AG08395 (cell line): ENCODE results near the gene HDAC9.
"Not testable (repeated sequence)": the region's sequence is repeated elsewhere in the genome, so short reads cannot be mapped to it uniquely, and the experiment has no call there.

ENCODE experiments used
- DNase-seq: peaks from one replicate; pipeline ENCODE4 v3.0.0; 2012; ENCODE audit warnings: mixed read lengths, low spot score

The HDAC9 gene

DNA sequence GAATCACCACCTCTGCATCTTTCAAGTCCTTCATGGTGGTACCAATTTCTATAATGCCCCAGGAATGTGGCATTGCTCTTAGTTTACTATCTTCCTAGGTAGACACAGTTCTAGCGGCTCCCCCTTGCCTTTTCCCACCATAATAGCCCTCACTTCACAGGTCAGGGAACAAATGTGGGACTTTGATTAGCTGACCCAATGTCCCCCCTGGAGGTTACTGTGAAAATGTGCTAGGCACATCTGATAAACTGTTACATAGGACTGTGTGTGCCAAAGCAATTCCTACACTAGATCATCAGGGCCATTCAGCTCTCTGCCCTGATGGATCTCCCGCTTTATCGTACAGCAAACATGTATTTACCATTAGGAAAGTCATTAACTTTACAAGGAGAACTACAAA lies 527.9 kb downstream of the HDAC9 start:
- no peak for DNase-seq

DNA sequence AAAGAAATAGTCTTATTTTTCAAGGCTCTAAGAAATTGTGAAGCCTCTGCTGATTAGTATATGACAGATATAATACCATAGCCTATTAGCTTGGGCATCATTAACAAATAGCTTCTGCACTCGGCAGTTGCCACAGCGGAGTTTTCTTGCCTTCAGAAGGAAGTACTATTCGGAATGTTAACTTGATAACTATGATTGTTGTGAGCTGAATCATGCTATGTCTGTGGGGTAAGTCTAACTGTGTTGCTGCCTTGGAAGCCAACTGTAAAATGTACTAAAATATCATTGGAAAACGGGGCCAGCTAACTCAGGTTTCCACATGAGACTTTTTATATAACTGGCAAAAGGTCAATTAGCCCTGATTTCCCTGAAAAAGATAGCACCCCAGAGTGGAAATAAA lies 528.7 kb downstream of the HDAC9 start:
- peak; percentile 63 for DNase-seq

DNA sequence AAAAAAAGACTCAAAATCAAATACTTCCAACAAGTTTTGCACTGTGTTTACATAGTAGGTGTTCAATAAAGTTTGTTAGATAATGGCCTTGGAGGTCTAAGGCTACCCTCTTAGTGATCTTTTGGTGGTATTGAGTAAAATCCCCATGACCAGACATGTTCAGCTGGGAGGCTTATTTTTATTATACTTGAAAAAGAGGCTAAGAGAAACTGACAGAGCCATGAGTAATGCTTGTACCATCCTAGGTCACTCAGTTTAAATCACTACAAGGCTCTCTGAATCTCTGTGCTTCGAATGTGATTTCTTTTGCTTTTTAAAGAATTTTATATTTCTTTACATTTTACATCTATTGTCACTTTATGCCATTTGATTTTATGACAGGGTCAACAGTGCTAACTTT lies 531.3 kb downstream of the HDAC9 start:
- peak; percentile 9 for DNase-seq

DNA sequence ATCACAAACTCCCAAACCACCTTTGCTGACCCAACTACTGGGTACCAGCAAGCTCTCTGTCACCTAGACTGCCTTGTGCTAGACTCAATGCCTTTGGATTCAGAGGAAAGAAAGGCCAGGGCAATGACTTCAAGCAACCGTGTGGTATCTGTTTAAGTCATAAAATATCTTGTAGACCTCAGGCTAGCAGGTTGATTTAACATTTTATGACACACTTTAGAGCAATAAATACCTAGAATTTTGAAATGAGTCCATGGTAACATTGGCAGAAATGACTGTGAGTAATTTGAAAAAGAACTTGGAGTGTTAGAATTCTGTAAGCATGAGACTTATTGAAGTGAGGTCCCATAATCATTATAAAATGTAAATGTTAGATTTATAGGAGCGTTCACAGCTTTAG lies 534.7 kb downstream of the HDAC9 start:
- peak; percentile 4 for DNase-seq

DNA sequence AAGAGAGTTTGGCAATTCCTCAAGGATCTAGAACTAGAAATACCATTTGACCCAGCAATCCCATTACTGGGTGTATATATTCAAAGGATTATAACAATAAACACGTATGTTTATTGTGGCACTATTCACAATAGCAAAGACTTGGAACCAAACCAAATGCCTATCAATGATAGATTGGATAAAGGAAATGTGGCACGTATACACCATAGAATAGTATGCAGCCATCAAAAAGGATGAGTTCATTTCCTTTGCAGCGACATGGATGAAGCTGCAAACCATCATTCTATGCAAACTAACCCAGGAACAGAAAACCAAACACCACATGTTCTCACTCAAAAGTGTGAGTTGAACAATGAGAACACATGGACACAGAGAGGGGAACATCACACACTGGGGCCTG lies 537.4 kb downstream of the HDAC9 start:
- not testable (repeated sequence) for DNase-seq

DNA sequence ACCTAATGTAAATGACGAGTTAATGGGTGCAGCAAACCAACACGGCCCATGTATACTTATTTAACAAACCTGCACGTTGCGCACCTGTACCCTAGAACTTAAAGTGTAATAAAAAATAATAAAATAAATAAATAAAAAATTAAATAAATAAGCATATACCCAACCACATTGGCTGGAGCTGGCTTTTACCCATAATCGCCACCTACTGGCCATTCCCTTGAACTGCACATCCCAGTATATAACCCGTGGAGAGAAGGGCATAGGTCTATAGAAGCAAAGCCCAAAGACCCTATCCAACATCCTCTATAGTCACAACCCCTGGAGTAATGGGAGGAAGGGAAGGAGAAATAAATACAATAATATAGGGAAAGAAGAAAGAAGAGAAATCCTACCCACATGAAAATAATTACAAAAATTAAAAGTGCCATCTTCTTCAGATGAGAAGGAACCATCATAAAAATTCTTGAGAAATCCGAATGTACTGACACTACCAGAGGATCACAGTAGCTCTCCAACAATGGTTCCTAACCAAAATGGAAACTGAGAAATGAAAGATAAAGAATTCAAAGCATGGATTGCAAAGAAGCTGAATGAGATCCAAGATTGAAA lies 556.3 kb downstream of the HDAC9 start:
- no peak for DNase-seq
